ENCODE results near the gene DMBT1.
"Not testable (repeated sequence)": the region's sequence is repeated elsewhere in the genome, so short reads cannot be mapped to it uniquely, and the experiment has no call there.

DMBT1 gene

DNA sequence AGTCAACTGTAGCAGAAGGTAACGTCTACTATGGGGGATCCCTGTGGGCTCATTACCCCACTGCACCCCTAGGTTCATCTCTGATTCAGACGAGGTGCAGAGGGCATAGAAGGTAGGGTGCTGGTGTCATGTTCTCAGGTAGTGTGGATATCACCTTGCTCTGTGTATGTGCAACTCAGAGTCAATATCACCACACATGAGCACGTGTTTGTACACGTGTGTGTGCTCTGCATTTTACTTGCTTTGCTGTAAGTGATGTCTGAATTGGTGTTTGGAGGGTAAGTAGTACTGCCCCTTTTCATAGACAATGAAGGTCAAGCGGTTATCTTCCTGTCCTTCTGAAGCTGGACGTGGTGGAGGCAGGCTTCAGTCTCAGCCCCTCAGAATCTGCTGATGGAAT is 10.4 kb downstream of the DMBT1 start:
- no peak for DNase-seq (ENCODE audit: low read depth)
- TF ChIP-seq CTCF (IDR thresholded peaks at IDR 0.05; ENCODE audit: insufficient read depth, low read depth, low read length, missing control alignments) = no peak
- no peak overlapping the region for H3K4me3 ChIP-seq (ENCODE audit: low read depth, low read length)

GRCh38 chr10:122571892-122572291 is 11.3 kb downstream of the DMBT1 start:
- no peak overlapping the region for H3K4me3 ChIP-seq (ENCODE audit: low read depth, low read length)
- no peak for TF ChIP-seq CTCF (IDR thresholded peaks at IDR 0.05; ENCODE audit: insufficient read depth, low read depth, low read length, missing control alignments)
- DNase-seq (ENCODE audit: low read depth) = no peak

GRCh38 chr10:122575776-122576175 is 15.2 kb downstream of the DMBT1 start:
- DNase-seq (ENCODE audit: low read depth) = no peak
- no peak for TF ChIP-seq CTCF (IDR thresholded peaks at IDR 0.05; ENCODE audit: insufficient read depth, low read depth, low read length, missing control alignments)
- H3K4me3 ChIP-seq (ENCODE audit: low read depth, low read length) = no peak overlapping the region

GRCh38 chr10:122576291-122576690 is 15.7 kb downstream of the DMBT1 start:
- no peak for TF ChIP-seq CTCF (IDR thresholded peaks at IDR 0.05; ENCODE audit: insufficient read depth, low read depth, low read length, missing control alignments)
- no peak for DNase-seq (ENCODE audit: low read depth)
- no peak overlapping the region for H3K4me3 ChIP-seq (ENCODE audit: low read depth, low read length)

DNA sequence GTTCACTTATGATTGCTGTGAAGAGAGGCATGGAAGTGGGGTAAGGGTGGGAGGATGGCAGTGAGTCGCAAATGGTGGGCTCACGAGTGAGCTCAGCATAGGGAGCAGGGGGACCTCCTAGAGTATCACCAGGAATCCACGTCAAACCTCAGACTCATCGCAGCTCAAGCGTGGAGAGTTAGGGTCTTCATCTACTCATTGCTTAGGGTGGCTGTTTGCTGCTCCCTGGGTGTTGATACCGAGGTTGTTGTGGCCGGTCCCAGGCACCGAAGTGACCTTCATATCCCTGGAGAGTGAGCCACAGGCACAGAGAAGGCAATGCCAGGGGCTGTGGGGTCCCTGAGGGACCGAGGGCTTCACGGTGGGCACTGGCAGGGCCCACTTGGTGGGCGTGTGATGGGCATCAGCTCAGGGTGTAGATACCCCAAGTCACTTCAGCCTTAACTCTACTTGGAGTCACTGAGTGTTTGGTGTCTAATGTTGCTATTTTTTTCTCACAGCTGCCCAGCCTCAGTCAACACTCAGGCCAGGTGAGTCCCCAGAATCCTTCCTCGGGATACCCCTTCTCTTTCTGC is 16.8 kb downstream of the DMBT1 start:
- no peak for TF ChIP-seq CTCF (IDR thresholded peaks at IDR 0.05; ENCODE audit: insufficient read depth, low read depth, low read length, missing control alignments)
- no peak for DNase-seq (ENCODE audit: low read depth)
- no peak overlapping the region for H3K4me3 ChIP-seq (ENCODE audit: low read depth, low read length)

DNA sequence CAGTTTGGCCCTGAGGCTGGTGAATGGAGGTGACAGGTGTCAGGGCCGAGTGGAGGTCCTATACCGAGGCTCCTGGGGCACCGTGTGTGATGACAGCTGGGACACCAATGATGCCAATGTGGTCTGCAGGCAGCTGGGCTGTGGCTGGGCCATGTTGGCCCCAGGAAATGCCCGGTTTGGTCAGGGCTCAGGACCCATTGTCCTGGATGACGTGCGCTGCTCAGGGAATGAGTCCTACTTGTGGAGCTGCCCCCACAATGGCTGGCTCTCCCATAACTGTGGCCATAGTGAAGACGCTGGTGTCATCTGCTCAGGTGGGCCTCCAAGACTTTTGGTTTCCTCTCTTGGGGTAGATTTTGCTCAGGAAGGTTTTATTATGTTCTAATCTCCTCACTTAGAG is 25.5 kb downstream of the DMBT1 start:
- not testable (repeated sequence) for H3K4me3 ChIP-seq (ENCODE audit: low read depth, low read length); DNase-seq (ENCODE audit: low read depth)

DNA sequence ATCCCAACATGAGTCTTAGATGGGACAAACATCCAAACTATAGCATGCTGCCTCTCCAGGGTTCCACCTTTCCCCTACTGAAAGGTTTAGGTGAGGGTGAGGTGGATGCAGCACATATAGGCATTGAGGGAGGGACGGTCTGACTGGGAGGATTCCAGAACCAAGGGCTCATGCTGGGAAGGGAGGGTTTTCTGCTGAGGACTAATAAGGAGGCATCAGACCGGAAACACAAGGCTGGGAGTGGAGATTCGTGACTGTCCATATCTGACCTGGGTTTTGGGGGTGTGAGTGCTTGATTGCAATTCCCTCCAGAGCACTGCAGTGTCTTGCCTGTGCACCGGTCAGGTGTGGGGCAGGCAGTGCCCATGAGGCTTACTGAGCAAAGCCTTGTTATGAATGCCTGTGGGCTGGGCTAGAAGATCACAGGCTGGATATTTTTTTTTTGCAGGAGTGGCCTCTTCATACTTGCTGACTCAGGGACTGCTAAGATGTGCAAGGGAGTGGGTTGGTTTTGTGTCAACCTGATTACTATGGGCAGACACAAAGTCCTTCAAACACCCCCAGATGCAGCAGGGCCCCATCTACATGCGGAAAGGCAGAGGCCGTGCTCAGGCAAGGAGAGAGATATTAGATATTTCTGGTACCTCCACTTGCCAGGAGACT is 26.7 kb downstream of the DMBT1 start:
- TF ChIP-seq CTCF (IDR thresholded peaks at IDR 0.05; ENCODE audit: insufficient read depth, low read depth, low read length, missing control alignments) = no peak
- DNase-seq (ENCODE audit: low read depth) = no peak
- no peak overlapping the region for H3K4me3 ChIP-seq (ENCODE audit: low read depth, low read length)
